Measurements from ENCODE around the gene NRBF2.

The NRBF2 gene

DNA sequence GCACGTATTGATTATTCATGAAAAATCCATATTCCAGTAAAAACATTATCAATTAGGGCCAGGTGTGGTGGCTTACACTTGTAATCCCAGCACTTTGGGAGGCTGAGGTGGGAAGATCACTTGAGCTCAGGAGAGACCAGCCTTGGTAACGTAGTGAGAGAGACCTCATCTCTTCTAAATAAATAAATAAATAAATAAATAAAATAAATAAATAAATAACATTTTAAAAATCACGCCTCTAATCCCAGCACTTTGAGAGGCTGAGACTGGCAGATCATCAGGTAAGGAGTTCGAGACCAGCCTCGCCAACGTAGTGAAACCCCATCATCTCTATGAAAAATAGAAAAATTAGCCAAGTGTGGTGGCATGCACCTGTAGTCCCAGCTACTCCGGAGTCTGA, 32.1 kb downstream of the NRBF2 start:
- DNase-seq: no peak

DNA sequence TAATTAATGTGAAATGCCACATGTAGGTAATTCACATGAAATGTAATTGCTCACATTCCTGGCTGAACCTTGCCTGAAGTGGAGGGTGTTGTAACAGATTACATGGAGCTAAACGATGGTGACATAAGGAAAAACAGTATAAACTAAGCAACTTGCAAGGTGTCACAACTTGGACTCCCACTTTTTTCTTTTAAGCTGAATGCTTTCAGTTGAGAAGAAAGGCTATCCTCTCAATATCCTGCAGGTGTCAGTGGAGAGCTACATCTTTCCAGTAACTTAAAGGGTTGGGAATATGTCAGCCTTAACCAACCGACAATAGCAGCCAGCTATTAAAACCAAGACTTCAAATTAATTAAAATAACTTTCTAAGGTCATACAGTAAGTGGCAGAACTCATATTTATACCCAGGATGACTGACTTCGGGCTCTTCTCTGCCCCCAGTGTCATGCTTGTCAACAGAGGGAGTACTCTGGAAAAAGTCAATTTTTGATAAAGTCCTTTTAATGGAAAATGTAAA, 33.7 kb downstream of the NRBF2 start:
- peak; percentile 69 for DNase-seq

DNA sequence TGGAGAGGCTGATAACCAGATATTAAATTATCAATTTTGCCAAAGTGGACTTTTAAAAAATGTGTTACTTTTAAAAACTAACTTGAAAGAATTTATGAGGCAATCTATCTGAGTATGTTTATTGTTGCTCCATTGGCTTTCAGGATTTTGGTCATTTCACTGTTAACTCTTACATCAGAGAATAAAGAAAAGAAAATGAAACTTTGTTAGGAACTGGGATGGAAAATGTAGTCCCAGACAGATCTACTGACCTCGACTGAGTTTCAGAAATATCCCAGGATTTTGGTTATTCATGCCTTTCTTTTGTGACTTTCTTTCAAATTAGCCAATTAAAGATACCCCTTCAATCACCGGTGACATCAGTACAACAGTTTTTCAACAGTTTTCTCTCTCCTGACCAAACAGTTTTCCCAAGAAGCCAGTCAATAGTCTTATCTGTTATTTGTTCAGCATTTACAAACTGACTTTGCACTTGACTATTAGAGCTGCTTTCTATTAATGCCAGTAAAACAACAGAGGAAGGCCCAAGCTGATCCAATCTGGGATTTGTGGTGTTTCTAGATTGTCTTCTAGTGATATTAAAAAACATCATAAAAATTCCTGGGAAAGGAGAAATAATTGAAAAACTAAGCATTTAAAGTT, 35.8 kb downstream of the NRBF2 start:
- no peak for DNase-seq

DNA sequence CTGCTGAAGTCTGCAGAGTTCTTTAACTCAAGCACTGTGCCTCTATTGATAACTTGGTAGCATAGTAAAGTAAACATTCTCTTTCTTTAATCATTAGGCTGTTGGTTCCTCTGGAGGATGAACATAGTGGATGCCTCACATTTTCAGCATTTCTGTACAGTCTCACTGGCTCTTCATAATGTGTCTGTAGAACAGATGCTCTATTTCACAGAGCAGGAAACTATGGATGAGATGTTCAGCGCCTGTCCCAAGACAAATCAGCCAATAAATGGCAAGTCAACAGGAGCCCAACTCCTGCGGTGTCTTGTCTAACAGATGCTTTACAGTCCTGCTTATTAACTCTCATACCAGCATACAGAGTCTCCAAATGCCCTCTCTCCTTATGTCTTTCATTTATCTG, 36.5 kb downstream of the NRBF2 start:
- DNase-seq: no peak

DNA sequence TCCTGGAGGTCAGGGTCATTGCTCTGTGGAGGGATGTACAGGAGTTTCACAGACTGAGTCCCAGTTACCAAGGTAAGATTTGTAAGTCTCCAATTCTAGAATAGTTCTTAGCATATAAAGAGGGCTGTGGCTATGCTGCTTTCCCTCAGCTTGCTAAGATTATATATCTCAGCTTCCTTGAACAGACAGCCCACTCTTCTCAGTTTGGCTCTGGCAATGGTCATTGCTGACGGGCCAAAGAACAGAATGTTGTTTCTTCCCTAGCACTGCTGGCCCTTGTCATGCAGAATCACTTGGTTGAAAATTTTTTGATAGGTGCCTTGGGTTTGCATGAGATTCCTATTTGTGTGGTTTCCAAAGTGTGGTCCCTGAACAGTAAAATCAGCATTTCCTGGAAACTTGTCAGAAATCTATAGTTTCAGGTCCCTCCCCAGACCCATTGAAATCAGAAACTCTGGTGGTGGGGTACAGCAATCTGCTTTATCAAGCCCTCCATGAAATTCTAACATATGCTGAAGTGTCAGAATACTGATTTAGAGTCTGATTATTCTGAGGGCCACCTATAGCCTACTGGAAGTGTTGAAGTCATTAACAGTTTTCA, 38.2 kb downstream of the NRBF2 start:
- peak; percentile 61 for DNase-seq

DNA sequence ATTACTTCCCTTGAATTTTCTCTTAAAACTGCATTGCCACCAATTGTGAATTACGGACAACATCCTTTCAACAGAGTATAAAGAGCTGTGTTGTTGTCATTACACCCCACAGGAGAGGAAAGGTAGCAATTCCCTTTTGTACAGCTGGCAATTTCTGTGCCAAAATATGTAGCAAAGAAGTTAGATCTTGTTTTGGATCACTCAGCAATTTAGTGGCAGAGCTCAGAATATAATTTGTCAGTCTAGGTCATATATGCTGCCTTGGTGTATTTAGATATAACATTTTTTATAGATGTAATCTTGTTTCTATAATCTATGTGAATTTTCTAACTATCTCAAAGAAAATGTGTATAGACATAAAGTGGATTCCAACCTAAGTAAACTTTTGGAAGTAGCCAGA, 38.8 kb downstream of the NRBF2 start:
- DNase-seq: no peak

DNA sequence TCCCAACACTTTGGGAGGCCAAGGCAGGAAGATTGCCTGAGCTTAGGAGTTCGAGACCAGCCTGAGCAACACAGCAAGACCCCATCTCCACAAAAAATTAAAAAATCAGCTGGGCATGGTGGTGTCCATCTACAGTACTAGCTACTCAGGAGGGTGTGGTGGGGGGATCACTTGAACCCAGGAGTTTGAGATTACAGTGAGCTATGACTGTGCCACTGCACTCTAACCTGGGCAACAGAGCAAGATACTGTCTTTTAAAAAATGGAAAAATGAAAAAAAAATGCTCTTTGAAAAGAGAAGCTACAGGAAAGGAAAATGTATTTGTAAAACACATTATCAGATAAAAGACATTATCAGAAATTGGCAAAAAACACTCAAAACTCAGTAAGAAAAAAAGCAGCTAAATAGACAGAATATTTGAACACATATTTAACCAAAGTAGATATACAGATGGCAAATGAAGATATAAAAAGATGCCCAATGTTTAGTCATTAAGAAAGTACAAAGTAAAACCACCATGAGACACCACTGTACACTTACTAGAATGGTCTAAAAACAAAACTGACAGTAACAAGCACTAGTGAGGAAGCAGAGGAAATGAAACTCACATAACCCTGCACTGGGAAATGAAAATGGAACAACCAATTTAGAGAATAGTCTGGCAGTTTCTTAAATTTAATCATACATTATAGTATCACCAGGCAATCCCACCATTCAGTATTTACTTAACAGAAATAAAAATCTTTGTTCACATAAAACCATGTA, 40.5 kb downstream of the NRBF2 start:
- peak; percentile 85 for DNase-seq

DNA sequence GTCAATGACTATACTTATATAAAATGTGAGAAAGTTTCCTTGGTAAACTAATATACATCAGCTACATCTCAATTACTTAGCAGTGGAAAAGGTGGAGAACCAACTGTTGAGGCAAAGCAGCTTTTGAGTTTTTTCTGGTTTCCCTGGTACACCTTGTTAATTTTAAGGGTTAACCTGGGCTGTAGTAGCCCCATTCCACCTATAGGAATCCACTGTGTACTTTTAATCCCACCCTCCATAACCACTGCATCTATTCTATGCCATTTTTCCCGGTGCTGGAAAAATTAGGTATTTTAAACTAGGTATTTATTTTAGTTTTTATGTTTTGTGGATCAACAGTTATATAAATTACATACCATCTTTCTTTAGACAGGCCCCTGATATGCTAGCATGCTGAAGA, 42.4 kb downstream of the NRBF2 start:
- DNase-seq: no peak

DNA sequence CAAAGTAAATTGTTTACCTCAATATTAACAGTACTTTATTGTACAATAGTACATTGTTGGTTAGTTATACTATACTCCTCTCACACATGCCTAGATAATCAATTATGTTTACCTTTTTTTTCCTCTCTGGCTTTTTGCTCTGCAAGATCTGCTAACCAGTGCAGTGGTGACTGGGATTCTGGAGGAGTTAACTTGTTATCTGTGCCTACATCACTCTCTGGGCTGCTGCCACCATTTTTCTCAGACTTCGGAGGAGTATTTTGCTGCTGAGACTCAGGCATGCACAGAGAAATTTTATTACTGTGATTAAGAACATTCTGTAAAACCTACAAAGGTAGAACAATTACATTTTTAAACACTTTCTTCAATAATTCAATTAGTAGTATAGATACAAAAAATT, 59.7 kb downstream of the NRBF2 start:
- no peak for DNase-seq

DNA sequence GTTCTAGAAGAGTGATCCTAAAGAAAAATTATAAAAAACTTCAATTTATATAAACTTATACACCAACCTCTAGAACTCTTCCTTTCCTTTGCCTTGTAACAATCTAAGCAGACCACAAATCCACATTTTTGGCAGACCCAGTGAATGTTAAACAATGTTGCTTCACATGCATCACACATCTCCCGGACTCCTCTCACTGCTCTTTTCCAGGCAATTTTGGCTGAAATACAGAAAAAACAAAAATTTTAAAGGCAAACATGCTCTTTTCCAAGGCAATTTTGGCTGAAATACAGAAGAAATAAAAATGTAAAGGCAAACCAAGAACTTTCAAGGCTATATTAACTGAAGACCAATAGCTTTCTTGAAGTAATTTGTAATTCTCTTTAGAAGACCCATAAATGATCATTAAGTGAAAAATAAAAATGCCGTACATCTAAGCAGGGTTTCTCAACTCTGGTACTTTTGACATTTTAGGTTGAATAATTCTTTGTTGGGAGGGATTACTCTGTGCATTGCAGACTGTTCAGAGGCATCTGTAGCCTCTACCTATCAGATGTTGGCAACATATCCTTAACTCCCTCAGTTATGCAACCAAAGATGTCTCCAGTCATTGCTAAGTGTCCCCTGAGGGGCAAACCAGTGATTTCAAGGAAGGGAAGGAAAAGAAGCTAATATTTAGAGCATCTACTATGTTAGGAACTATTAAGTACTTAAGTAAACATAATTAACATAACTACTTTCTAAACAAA, 64.4 kb downstream of the NRBF2 start:
- no peak for DNase-seq

DNA sequence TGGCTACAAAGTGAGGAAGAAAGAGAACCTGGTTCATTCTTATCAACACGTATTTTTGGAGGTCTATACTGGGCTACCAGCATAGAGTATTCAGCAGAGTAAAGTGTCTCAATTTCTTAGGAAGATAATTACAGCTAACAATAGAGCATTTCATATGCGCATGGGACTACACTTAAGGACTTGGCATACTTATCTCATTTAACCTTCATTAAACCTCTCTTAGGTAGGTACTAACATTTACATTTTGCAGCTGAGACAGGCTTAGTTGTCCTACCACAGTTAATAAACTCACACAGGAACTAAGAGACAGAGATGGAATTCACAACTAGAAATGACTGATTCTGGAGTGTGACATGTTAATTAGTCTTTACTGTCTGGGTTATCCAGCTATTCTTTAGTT, 66.6 kb downstream of the NRBF2 start:
- DNase-seq: no peak

DNA sequence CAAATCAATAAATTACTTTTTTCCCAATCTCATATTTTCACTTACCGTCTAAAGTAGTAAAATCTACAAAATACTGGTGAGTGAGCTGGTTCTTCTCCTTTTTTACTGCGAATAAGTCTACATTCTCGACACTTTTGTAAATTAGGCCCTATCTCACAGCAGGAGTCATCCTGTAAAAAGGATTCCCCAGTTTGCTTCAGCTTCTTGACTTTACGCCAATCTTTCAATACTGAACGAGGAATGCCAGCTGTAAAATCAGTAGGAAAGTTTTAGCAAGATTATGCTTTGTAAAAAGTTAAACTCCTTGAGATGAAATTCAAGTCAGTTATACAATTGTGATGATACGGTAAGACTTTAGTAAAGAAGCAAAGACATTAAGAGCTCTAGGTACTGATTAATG, 67.3 kb downstream of the NRBF2 start:
- DNase-seq: no peak

DNA sequence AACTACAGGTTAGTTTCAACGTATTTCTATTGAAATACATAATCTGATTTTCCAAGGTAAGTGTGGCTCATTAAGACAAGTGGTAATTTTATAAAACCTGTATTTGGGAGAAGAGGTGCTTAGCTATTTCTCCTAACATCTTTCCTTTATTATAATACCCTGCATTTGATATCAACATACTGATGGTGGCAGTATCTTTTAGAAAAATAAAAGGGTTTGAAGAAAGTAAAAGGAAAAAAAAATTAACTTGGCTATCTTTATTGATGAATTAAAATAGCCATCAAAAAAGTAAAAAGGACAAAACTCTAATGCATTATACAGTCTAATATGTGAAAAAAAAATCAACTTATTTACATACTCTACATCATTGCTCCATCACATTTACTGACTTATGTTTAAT, 68.0 kb downstream of the NRBF2 start:
- no peak for DNase-seq
